ENCODE results near the gene MSTO1.
A peak's percentile ranks its signal among the peaks of the same experiment; 100 is the strongest.
"Not testable (repeated sequence)": the region's sequence is repeated elsewhere in the genome, so short reads cannot be mapped to it uniquely, and the experiment has no call there.

MSTO1 gene

DNA sequence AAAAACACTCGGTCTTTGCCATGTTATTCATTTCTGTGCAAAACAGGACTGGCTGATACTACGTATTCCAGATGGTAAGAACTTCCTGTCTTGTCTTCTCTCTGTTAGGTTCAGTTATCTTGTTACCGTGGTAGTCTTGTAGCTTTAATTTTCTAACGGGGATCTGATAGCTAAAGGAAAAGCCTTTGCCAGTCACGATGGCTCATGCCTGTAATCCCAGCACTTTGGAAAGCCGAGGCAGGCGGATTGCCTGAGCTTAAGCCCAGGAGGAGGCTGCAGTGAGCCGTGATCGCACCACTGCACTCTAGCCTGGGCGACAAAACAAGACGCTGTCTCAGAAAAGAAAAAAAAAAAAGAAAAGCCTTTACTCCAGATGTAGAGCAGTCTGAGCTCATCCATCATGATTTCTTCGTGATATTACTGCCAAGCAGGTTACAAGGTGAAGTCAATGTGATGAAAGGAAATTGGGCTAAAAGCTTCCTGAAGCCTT, 11.1 kb upstream of the MSTO1 start:
- peak; percentile 85 for ATAC-seq
- TF ChIP-seq ESRRG (CRISPR knock-in tag; IDR thresholded peaks at IDR 0.05) (no peak), RARB (CRISPR knock-in tag; IDR thresholded peaks at IDR 0.05) (no peak), ZNF70 (CRISPR knock-in tag; IDR thresholded peaks at IDR 0.05) (no peak), ZC3H10 (CRISPR knock-in tag; IDR thresholded peaks at IDR 0.05) (no peak), ZNF8 (CRISPR knock-in tag; IDR thresholded peaks at IDR 0.05) (no peak), ISL1 (CRISPR knock-in tag; IDR thresholded peaks at IDR 0.05) (no peak), TSHZ2 (CRISPR knock-in tag; IDR thresholded peaks at IDR 0.05) (no peak), CSRNP3 (CRISPR knock-in tag; IDR thresholded peaks at IDR 0.05) (no peak), ARNTL (CRISPR knock-in tag; IDR thresholded peaks at IDR 0.05; ENCODE audit: borderline replicate concordance, low read depth) (no peak), BACH2 (CRISPR knock-in tag; IDR thresholded peaks at IDR 0.05; ENCODE audit: borderline replicate concordance) (no peak), ZNF565 (CRISPR knock-in tag; conservative IDR thresholded peaks at IDR 0.05; ENCODE audit: low read depth) (no peak)
- TF ChIP-seq, protein P1, sequence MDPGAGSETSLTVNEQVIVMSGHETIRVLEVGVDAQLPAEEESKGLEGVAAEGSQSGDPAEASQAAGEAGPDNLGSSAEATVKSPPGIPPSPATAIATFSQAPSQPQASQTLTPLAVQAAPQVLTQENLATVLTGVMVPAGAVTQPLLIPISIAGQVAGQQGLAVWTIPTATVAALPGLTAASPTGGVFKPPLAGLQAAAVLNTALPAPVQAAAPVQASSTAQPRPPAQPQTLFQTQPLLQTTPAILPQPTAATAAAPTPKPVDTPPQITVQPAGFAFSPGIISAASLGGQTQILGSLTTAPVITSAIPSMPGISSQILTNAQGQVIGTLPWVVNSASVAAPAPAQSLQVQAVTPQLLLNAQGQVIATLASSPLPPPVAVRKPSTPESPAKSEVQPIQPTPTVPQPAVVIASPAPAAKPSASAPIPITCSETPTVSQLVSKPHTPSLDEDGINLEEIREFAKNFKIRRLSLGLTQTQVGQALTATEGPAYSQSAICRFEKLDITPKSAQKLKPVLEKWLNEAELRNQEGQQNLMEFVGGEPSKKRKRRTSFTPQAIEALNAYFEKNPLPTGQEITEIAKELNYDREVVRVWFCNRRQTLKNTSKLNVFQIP (CRISPR knock-in tag; IDR thresholded peaks at IDR 0.05; ENCODE audit: borderline replicate concordance, low read depth): no peak

- ATAC-seq: not testable (repeated sequence)
These were observed 10.0 kb upstream of the MSTO1 start for GRCh38 chr1:155599828-155600572.

- no peak for ATAC-seq
- TF ChIP-seq PPARA (CRISPR knock-in tag; IDR thresholded peaks at IDR 0.05; ENCODE audit: borderline replicate concordance) (no peak), CSRNP3 (CRISPR knock-in tag; IDR thresholded peaks at IDR 0.05) (no peak), CSDC2 (CRISPR knock-in tag; IDR thresholded peaks at IDR 0.05) (no peak), ZC3H10 (CRISPR knock-in tag; IDR thresholded peaks at IDR 0.05) (no peak), BACH2 (CRISPR knock-in tag; IDR thresholded peaks at IDR 0.05; ENCODE audit: borderline replicate concordance) (no peak), ZFP3 (CRISPR knock-in tag; IDR thresholded peaks at IDR 0.05) (no peak), ISL1 (CRISPR knock-in tag; IDR thresholded peaks at IDR 0.05) (no peak), PATZ1 (CRISPR knock-in tag; IDR thresholded peaks at IDR 0.05; ENCODE audit: borderline replicate concordance) (no peak), ESRRG (CRISPR knock-in tag; IDR thresholded peaks at IDR 0.05) (no peak)
- TF ChIP-seq, protein P1 (CRISPR knock-in tag; IDR thresholded peaks at IDR 0.05; ENCODE audit: borderline replicate concordance, low read depth): no peak
These were observed 2.3 kb upstream of the MSTO1 start for GRCh38 chr1:155607708-155608107.
